HG02759 (cell line): Measurements from ENCODE around the gene CCDC50.

ENCODE experiments used
- ATAC-seq: cut with Tn5 transposase; IDR thresholded peaks from one replicate; pipeline ENCODE4 v1.9.1; 2021; ENCODE audit warnings: mild to moderate bottlenecking, moderate library complexity; ENCODE audit not compliant: unreplicated experiment

The CCDC50 gene

DNA sequence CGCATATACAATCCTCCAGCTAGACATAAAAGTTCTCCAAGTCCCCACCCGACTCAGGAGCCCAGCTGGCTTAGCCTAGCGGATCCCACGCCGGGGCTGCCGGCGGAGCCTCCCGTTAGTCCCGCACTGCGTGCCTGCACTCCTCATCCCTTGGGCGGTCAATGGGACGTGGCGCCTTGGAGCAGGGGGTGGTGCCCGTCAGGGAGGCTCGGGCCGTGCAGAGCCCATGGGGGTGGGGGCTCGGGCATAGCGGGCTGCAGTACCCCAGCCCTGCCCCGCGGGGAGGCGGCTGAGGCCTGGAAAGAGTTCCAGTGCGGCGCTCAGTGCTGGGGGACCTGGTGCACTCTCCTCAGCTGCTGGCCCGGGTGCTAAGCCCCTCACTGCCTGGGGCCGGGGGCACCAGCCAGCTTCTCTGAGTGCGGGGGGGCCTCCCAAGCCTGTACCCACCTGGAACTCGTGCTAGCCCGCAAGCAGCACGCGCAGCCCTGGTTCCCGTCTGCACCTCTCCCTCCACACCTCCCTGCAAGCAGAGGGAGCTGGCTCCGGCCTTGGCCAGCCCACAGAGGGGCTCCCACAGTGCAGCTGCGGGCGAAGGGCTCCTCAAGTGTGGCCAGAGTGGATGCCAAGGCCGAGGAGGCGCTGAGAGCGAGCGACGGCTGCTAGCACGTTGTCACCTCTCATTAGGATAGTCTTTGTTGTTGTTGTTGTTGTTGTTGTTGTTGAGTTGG, 12.2 kb upstream of the CCDC50 start:
- no peak for ATAC-seq

- no peak for ATAC-seq
Measured at GRCh38 chr3:191320316-191320715, 8.9 kb upstream of the CCDC50 start.

DNA sequence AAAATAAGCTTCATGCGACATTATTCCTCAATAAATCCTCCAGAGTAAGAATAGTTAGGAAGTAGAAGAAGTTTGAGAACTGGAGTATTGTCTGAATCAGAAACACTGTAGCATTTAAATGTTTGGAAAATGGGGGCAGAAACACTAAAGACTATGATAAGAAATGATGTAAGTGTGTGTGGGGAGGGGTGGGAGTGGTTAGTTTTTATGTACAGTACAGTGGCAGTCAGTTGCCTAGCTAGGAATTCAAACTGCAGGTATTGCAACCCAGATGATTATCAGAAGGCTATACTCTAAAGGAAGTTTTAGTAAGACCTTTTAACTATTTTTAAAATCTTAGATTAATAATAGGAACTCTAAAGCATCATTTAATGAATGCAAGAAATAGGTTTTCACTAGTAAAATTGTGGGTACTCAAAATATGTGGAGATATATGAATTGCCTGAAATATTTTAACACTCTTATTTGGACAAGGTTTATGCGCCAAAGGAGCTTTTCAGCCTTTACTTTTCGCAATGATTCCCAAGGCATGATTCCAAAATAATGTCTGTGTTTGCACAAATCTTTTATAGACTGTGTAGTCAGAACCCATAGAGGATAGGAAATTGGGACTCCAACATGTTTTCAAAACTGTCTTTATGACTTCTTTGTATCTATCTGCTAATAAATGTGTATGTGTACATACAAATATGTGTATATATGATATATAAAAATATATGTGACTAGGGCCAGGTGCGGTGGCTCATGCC, 8.0 kb upstream of the CCDC50 start:
- ATAC-seq = no peak

GRCh38 chr3:191324936-191325335, 4.3 kb upstream of the CCDC50 start:
- ATAC-seq = no peak

GRCh38 chr3:191327526-191327925, 1.7 kb upstream of the CCDC50 start:
- no peak for ATAC-seq

DNA sequence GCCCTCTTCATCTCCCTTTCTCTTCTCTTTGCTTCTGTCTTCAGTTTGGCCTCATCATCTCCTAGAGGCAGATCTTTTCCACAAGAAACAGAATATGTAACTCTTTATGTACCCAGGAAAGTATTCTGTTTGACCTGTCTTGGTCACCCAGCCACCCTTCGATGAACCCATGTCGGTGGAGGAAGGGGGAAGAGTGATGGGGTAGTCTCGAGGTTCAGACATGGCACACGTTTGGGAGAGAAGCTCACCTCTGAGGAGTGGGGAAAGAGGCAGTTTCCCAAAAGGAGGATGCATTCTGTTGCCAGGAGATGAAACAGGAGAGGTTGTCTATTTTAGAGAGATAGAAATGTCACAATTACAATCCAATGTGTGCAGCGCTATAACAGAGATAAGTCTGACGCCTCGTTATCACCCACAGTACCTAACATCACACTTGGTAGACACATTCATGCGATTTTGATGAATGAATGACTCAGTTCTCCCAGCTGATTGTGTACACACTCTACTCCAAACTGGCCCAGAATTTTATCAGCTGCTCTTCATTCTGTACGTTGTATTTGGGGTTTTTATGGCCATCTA, 722 bp upstream of the CCDC50 start:
- no peak for ATAC-seq

DNA sequence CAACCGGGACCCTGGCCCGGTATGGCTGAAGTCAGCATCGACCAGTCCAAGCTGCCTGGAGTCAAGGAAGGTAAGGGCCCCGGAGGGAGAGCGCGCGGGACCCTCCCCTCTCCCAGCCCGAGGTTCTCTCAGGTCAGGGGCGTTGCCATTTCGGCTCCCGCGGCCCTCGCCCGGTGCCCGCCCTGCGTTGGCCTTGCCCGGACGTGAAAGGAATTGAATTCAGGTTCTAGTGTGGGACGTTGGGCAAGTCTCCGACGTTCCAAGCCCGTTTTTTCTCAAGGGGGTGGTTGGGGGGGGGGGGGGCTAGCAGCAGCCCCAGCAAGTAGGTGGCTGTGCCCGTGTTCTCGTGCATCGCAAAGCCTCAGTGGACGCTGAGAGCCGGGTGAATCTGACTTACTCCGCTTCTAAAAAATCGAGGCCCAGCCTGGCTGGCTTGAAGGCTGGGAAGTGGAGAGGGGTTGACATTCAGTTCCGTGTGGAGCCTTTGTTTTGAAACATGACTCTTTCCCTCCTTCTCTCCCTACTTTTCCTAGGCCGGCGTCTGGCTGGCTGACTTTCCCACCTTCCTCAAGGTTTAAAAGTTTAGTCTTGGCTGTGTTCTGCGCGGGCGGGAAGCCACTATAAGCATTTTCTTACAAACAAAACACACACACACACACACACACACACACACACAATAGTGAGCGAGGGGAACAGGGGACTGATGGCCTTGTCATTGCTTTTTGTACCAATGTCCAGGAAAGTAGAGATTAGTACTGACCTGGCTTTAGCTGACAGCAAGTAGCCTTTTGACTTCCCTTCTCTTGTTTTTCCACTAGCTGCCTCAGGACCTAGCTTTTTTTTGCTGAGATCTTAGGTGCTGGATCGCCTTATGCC, 698 bp downstream of the CCDC50 start, which contains the start of gene UTS2B:
UTS2B (minus strand) TSS at position 873 of the 876 bp plus-strand sequence. CDS start 48,337 bp downstream, outside the sequence.
- ATAC-seq = peak; percentile 35

GRCh38 chr3:191330530-191331048, 1.4 kb downstream of the CCDC50 start:
- no peak for ATAC-seq

DNA sequence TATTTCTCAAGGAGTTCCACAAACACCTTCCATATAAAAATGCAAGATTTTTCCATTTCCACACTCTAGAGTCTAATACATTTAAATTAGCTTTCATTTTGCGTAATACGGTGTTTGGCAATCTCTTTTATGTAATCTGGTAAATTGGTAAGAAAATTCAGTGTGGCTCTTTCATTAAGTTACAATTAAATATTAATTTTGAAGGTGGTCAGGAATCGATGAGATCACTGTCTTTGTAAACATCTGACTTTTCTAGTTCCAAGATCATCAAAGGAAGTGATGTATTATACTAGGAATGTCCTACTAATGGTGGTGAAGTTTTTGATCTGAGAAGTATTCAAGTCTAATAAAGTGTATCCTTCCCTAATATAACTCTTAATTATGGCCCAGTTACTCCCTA, 2.2 kb downstream of the CCDC50 start:
- no peak for ATAC-seq

DNA sequence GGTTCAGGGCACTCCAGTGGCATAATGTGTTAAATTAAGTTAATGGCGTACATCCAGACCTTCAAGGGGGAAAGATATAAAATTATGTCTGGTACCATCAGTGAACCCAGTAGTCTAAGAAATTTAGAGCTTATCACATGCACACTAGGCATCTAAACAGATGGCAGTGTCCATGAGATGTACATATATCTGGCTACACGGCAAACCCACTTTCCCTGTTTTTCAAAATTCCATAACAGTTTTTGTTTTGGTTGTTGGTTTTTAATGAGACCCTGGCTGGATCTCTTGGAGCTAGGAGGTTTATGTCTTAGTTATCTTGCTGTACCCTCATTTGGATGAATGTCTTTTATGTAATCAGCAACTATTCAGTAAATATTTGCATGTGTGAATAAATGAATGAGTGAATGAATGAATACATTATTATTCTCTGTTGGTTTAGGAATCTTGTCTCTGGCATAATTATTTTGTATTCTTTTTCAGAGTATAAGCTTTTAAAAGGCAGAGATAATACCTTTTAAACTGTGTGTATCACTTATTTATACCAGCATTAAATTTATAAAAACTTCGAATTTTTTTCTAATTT, 4.2 kb downstream of the CCDC50 start:
- no peak for ATAC-seq

DNA sequence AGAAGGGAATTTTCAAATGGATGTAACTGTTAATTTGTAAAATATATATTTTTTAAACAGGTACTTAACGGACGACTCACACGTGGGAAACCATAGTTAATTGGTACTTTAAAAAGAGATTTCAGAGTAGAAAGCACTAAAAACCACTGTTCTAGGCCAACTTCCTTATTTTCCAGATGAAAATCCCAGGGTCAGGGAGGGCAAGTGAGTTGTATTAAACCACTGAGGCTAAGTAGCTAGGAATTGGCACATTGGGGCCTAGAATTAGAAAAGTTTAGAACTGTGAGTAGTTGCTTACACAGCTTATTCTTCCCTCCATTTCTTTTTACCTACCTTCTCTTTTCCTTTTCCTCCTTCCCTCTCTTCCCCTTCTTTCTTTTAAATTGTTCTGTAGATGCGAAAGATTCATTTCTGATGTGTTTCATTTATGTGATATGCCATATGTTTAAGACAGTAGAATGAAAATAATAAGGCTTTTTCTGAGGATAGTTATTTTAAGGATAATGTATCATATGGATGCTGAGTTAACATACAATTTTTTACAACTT, 5.2 kb downstream of the CCDC50 start:
- ATAC-seq = no peak

GRCh38 chr3:191336833-191337232, 7.6 kb downstream of the CCDC50 start:
- no peak for ATAC-seq

- no peak for ATAC-seq
Measured at GRCh38 chr3:191338177-191338488, 8.9 kb downstream of the CCDC50 start.

DNA sequence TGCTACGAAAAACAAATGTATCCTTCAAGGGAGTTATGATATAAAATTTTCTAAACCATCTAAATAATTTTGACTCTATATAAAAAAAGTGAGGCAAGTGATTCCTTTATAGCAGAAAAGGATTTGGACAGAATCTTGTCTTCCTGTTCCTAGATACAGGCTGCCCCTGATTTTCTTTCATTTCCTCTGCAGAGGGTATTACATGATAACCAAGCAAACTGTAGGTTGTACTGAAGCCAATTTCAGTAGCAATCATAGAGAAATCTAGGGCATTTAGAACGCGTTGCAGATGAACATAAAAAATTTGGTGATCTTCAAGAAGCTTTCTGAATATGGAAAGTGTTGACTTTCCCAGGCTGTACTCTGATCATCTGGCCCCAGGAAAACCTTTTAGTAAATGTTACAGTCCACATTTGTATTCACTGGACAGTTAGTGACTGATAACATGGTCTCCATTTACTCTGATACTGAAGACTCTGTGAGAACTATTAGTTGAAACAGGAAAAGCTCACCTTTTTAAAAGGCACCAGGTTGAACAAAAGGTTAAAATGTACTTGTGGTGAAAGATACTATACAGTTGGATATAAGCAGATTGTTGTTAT, 10.2 kb downstream of the CCDC50 start:
- ATAC-seq = no peak

DNA sequence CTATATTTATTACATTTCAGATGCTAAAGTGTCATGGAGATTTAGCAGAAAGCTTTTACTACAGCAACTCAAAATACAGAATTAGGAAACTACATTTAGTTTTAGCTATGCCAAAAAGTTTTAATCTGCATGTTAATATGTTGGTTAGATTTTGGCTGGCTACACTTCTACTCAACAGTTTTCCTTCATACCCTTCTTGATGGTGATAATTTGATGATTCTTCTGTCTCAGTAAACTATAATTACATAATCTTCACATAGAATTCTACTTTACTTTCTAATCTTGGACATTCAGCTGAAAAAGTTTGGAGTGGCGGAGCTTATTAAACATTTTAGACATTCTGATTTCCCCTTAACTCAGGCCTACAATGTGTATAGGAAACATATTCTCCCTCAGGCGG, 11.2 kb downstream of the CCDC50 start:
- no peak for ATAC-seq

- ATAC-seq = peak; percentile 41
Measured at GRCh38 chr3:191340966-191341365, 11.8 kb downstream of the CCDC50 start.

DNA sequence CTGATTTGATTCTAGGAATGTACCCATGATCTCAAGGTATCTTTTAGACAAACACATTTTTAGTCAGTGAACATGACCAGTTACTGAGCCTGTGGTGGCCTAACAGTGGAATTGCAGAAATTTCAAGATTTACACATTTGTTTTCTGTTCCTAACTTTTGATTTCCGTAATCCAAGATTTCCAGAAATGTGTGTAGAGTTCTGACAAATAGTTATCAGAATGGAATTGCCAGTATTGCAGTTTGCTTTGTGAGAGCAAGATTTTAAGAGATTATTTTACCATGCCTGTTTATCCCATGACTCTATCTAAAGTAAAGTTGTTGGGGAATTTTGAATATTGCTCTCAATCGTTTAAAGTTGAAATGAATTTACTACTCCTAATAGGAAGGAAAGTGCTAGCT, 12.8 kb downstream of the CCDC50 start:
- no peak for ATAC-seq

DNA sequence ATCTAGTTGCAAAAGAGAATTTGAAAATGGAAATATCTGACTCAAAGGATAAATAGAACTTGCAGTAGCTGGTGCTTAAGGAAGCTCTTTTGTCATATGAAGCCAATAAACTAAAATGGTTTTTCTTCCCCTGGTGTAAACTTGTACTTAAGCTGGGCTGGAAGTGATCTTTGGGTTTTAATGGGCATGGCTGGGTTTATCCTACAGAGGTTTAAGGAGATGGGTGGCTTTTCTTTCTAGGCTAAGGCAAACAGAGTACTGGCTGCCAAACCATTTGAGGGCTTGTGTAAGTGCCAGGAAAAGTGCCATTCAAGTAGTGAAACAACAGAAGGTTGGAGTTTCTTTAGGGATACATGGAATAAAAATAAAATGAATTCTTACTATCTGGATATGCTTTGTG, 13.2 kb downstream of the CCDC50 start:
- ATAC-seq = no peak

DNA sequence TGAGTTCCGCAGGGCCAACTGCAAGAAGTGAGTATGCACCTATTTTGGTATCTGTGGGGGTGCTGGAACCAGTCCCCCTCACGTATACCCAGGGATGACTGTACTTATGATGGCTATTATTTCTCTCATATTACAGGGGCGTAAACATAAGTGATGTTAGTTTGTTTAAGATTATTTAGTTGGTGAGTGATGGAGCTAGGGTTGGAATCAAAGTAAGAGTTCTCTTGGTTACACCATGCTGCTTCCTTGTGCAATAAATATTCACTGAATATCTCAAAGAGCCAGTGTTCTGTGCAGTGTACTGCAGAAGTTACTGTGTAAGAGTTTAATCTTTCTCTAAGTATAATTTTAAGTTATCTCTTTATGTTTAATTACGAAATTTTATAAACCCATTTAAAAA, 13.9 kb downstream of the CCDC50 start:
- ATAC-seq = no peak

DNA sequence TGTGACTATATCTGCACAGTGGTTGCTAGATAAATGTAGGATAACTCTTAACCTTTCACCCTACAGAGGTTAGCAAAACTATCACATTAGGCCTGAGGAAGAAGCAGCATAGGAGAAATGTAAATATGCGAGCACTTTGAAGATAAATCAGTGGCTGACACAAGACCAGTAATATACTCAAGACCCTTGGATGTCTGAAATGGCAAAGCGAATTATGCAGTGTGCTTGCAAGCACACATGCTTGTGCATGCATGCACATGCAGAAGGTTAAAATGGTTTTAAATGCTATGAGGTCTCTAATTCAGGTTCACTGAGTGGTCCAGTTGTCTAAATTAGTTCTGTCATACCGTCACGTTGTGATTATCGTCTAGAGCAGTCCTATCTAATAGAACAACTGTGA, 14.7 kb downstream of the CCDC50 start:
- ATAC-seq = no peak
